Gastrocnemius medialis (tissue), 4 donors: ENCODE results near the gene SULT2B1.

ENCODE experiments used
- CTCF ChIP-seq, 5 experiments: fragments of 450-650 bp in 3 of 5; fragments of 200-600 bp in 2 of 5; sonication (generic) in 2 of 5; IDR thresholded peaks in 4 of 5; conservative IDR thresholded peaks in 1 of 5; 1 replicate in 4 of 5; 2 replicates in 1 of 5; pipeline ENCODE4 v1.5.1; 2016 to 2019; ENCODE audit warnings: antibody characterized with exemption in 5 of 5, mild to moderate bottlenecking in 3 of 5, moderate library complexity in 3 of 5
- POLR2A ChIP-seq, 2 donors: fragments of 450-650 bp; IDR thresholded peaks; one replicate each; pipeline ENCODE4 v1.6.1; 2017; ENCODE audit warnings: antibody characterized with exemption in 2 of 2, mild to moderate bottlenecking in 2 of 2, moderate library complexity in 2 of 2

- TF ChIP-seq CTCF (IDR thresholded peaks at IDR 0.05 in 4 of 5, conservative IDR thresholded peaks at IDR 0.05 in 1 of 5) (no peak), POLR2A (IDR thresholded peaks at IDR 0.05) (no peak)
Observed at GRCh38 chr19:48561412-48561811, 9.4 kb downstream of the SULT2B1 start.
